ENCODE data around the gene THTPA. TPM values are rescaled to one million over a fixed set of nuclear protein-coding genes. Genes with fewer than 3 reads are reported as not detected.

THTPA gene
- total RNA-seq, 1 donor from 2014 or later, result 11.8 TPM

GRCh38 chr14:23551266-23552028 lies 4.6 kb upstream of the THTPA start, which contains the start of gene ZFHX2:
TSS of gene ZFHX2 (minus strand) at chr14:23551765. CDS start at chr14:23535325, 16,440 bp downstream.
- DNase-seq (ENCODE audit: low spot score), result peak; percentile 60

- no peak for DNase-seq (ENCODE audit: low spot score)
These were observed 564 bp upstream of the THTPA start for GRCh38 chr14:23555533-23555881.

- DNase-seq (ENCODE audit: low spot score), result no peak
These were observed 799 bp downstream of the THTPA start for GRCh38 chr14:23556700-23557440.

- no peak for DNase-seq (ENCODE audit: low spot score)
These were observed 1.4 kb downstream of the THTPA start for GRCh38 chr14:23557521-23557920.

GRCh38 chr14:23557946-23558345 lies 1.9 kb downstream of the THTPA start:
- no peak for DNase-seq (ENCODE audit: low spot score)

DNA sequence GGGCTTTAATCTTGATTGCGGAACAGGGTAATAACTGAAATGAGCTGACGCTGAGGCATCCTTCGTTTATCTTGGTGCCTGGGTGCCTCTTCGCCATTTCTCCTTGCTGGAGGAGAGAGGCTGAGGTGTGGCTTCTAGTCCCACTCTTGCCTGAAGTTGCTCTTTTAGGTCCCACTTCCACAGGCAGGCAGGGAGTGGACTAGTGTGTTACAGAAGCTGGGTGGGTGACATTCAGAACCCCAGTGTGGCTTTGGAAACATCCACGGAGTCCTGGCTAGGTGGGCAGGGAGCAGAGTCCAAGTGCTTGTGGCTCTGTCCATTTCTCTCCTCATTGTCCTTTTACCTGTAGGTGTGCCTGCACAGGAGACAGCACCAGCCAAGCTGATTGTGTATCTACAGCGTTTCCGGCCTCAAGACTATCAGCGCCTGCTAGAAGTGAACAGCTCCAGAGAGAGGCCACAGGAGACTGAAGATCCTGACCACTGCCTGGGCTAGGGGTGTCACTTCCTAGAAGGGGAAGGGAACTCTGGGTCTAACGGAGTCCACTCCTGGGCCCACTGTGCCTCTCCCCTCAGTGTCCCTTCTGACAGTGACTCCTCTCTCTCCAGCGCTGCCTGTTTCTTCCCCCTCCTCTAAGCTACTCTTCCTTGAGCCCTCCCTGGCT lies 2.4 kb downstream of the THTPA start:
- DNase-seq (ENCODE audit: low spot score), result no peak

- no peak for DNase-seq (ENCODE audit: low spot score)
These were observed 3.2 kb downstream of the THTPA start for GRCh38 chr14:23559010-23559925.

DNA sequence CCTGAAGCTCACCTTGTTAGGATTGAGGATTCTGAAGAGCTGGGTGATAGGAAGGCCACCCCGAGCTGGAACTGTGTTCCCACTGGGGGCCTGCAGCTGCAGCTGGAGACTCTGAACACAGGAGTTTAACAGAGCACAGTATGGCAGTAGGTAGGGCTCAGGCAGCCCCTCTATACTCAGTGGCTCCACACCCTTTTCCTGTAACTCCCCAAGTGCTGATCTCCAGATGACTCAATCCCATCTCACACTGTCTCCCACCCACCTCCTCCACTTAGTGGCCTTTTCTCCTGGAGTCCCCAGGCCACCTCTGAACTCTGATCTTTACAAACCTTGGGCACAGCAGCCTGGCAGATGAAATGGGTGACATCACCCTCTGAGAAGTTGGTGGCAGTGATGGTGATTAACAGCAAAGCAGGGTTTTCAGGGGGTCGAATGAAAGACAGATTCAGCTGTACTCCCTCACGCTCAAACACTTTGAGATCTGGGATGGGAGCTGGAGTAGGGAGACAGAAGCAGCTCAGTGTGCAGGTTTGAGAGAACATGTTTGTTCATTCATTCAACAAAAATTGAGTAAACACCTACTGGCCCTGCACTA lies 4.0 kb downstream of the THTPA start:
- DNase-seq (ENCODE audit: low spot score), result no peak

GRCh38 chr14:23561259-23561658 lies 5.2 kb downstream of the THTPA start:
- no peak for DNase-seq (ENCODE audit: low spot score)

GRCh38 chr14:23561873-23562821 lies 6.1 kb downstream of the THTPA start:
- no peak for DNase-seq (ENCODE audit: low spot score)

- DNase-seq (ENCODE audit: low spot score), result no peak
These were observed 6.9 kb downstream of the THTPA start for GRCh38 chr14:23562822-23563472.

DNA sequence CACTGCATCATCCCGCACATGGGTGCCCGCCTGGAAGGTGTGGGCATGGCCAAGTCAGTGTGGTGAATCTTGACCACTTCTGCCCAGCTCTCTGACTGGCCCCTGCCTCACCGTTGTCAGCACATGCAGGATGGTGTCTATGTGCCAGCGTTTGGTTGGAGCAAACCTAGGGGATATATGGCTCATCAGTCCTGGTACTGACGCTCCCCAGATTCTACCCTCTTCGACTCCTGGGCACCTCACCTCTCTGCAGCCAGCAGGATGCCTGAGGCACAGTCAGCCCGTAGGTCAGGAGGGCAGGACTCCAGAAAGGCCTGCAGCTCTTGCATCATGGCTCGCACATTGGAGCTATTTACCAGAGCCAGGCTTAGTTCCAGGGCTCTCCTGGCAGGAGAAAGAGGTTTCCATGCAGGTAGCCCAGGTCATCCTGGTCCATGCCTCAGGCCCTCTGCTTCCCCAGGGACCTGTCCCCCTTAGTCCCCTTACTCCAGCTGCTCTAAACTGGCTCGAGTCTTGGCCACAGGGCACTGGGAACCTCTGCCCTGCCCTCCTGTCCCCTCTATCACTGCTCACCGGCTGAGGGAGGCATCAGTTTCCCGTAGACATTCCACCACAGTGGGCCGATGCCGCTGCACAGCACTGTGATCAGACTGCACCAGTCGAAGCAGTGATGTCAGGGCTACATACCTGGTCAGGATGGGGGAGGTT lies 7.6 kb downstream of the THTPA start:
- no peak for DNase-seq (ENCODE audit: low spot score)

GRCh38 chr14:23564181-23564812 lies 8.2 kb downstream of the THTPA start:
- DNase-seq (ENCODE audit: low spot score), result no peak

GRCh38 chr14:23564876-23565275 lies 8.8 kb downstream of the THTPA start:
- no peak for DNase-seq (ENCODE audit: low spot score)

GRCh38 chr14:23565626-23566025 lies 9.6 kb downstream of the THTPA start:
- no peak for DNase-seq (ENCODE audit: low spot score)

DNA sequence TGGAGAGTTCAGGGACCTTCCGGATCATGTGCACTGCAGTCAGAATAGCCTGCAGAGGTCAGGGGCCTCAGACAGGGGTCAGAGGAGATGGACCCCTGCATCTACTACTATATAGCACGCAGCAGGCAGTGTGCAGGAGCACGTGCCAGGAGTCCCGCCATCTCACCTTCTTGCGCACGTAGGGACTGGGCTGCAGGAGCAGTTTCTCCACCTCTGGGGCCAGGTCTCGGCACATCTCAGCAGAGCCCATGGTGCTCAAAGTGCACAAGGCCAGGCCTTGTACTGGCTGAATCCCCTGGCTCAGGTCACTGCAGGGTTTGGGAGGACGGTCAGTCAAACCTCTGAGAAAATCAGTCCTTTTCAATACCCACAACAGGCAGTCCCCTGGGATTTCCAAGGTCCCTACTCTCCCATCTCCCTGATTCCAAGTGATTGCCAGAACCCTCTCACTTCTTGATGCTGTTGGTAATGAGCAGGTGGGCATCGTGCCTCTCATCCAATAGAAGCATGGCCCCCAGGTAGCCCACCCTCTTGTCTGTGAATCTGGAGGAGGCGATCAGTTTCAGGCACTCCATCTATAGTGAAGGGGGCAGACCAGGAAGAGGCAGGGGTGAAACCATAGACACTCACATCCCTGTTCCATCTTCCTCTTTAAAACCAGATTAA lies 10.2 kb downstream of the THTPA start:
- no peak for DNase-seq (ENCODE audit: low spot score)

GRCh38 chr14:23566778-23567185 lies 10.7 kb downstream of the THTPA start:
- no peak for DNase-seq (ENCODE audit: low spot score)
